Erythroblast (primary cell): ENCODE results near the gene DNER.

Experiments used
- GATA1 ChIP-seq: IDR thresholded peaks from 2 replicates; pipeline ENCODE4 v1.6.1; 2011; ENCODE audit warnings: low read depth, mild to moderate bottlenecking, control low read depth, low read length, moderate library complexity
- POLR2A ChIP-seq: IDR thresholded peaks from 2 replicates; pipeline ENCODE4 v1.6.1; 2011; ENCODE audit warnings: mild to moderate bottlenecking, low read length

DNA sequence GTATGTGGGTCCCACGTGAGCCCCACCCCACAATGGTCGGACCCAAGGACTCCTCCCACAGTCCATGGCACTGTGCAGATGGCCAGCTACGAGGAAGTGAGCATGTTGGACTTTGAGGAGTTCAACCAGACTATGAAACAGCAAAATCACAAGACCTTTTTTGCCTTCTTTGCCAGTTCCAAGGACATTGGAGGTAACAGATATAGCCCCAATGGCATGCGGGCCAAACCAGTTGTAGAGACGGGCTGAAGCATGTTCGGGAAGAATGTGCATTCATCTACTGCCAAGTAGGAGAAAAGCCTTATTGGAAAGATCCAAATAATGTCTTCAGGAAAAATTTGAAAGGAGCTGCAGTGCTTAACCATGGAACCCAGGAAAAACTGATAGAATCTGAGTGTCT, 12.6 kb downstream of the DNER start:
- TF ChIP-seq POLR2A (no peak), GATA1 (no peak)
